Smooth muscle cell (in vitro differentiated cells): ENCODE measurements around the gene ITGA2. TPM values are rescaled to one million over a fixed set of nuclear protein-coding genes. Genes with fewer than 3 reads are reported as not detected.

ENCODE experiments used
- DNase-seq: peaks from one replicate; lab custom pipeline; 2025; ENCODE audit not compliant: unreplicated experiment; lab: John Stamatoyannopoulos, UW
- H2AFZ ChIP-seq: fragments of 200-600 bp; sonication (generic); 2 replicates; pipeline ENCODE4 v1.6.0; 2016; ENCODE audit warnings: antibody characterized with exemption, low read depth, mild to moderate bottlenecking
- H3F3A ChIP-seq: fragments of 200-600 bp; sonication (generic); 2 replicates; pipeline ENCODE4 v1.6.0; 2017; ENCODE audit warnings: antibody characterized with exemption, low read depth
- H3K27ac ChIP-seq: fragments of 200-600 bp; sonication (generic); 2 replicates; pipeline ENCODE4 v1.5.1; 2016; ENCODE audit warnings: low read depth, mild to moderate bottlenecking
- H3K27me3 ChIP-seq: fragments of 200-600 bp; sonication (generic); 2 replicates; pipeline ENCODE4 v1.6.1; 2016; ENCODE audit warnings: low read depth, mild to moderate bottlenecking
- H3K36me3 ChIP-seq: fragments of 200-600 bp; sonication (generic); 2 replicates; pipeline ENCODE4 v1.5.1; 2016; ENCODE audit warnings: low read depth
- H3K4me1 ChIP-seq: fragments of 200-600 bp; sonication (generic); 2 replicates; pipeline ENCODE4 v1.5.1; 2016; ENCODE audit warnings: low read depth
- H3K4me2 ChIP-seq: fragments of 200-600 bp; sonication (generic); 2 replicates; pipeline ENCODE4 v1.6.0; 2016; ENCODE audit warnings: mild to moderate bottlenecking
- H3K4me3 ChIP-seq: fragments of 200-600 bp; sonication (generic); 2 replicates; pipeline ENCODE4 v1.5.1; 2016; ENCODE audit warnings: mild to moderate bottlenecking
- H3K79me2 ChIP-seq: fragments of 200-600 bp; sonication (generic); 2 replicates; pipeline ENCODE4 v1.6.0; 2016; ENCODE audit warnings: low read depth, mild to moderate bottlenecking
- H3K9ac ChIP-seq: fragments of 200-600 bp; sonication (generic); 2 replicates; pipeline ENCODE4 v1.6.0; 2016; ENCODE audit warnings: low read depth
- H3K9me3 ChIP-seq: fragments of 200-600 bp; sonication (generic); replicated peaks from 2 replicates; pipeline ENCODE4 v1.5.1; 2016; ENCODE audit warnings: low read depth
- H4K20me1 ChIP-seq: fragments of 200-600 bp; sonication (generic); 2 replicates; pipeline ENCODE4 v1.6.0; 2016; ENCODE audit warnings: low read depth
- WGBS: methylation state at CpG from one replicate; pipeline ENCODE4 v1.1.7; 2016; ENCODE audit warnings: low lambda C conversion rate; 5-methylcytosine and 5-hydroxymethylcytosine counted together
- polyA plus RNA-seq: library from polyadenylated mRNA; unstranded; fragments of >200 nt; fragmentation: Nextera tagmentation; extraction: Ambion mirVana; gene quantifications from 2 replicates; pipeline ENCODE4 v1.2.1, GENCODE V29; 2016
- total RNA-seq: library from RNA; depleted of rRNA; stranded (reverse); fragments of >200 nt; gene quantifications from 2 replicates; pipeline ENCODE4 v1.2.3, GENCODE V29; 2014
- TF ChIP-seq, protein P1 (sequence below): fragments of 200-600 bp; sonication (generic); IDR thresholded peaks from 2 replicates; pipeline ENCODE4 v1.5.1; 2017; ENCODE audit warnings: borderline replicate concordance, mild to moderate bottlenecking, antibody characterized with exemption; ENCODE audit not compliant: insufficient read depth, poor library complexity, severe bottlenecking

The ITGA2 gene
- total and polyA plus RNA-seq, 2 experiments from 2014 or later = 1.5 to 19.2 TPM

DNA sequence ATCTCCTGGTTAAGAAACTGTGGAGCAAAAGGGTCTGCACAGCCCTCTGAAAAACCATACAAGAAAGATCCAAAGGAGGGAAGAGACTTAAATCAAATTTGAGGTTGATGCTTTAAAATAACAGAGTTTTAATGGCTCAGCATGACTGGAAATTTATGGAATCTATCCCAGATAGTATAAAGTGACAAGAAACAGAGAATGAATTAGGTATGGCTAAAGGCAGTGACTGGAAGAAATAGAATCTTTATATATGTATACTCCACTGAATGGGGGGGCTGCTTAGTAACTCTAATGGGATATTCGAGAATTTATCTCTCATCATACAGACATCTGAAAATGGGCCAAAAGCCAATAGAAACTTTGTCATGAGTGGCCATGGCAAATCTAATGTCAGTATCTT, 138.0 kb downstream of the ITGA2 start:
- 97% methylated on average over 1 of the region's 1 CpG for WGBS
- TF ChIP-seq, protein P1, sequence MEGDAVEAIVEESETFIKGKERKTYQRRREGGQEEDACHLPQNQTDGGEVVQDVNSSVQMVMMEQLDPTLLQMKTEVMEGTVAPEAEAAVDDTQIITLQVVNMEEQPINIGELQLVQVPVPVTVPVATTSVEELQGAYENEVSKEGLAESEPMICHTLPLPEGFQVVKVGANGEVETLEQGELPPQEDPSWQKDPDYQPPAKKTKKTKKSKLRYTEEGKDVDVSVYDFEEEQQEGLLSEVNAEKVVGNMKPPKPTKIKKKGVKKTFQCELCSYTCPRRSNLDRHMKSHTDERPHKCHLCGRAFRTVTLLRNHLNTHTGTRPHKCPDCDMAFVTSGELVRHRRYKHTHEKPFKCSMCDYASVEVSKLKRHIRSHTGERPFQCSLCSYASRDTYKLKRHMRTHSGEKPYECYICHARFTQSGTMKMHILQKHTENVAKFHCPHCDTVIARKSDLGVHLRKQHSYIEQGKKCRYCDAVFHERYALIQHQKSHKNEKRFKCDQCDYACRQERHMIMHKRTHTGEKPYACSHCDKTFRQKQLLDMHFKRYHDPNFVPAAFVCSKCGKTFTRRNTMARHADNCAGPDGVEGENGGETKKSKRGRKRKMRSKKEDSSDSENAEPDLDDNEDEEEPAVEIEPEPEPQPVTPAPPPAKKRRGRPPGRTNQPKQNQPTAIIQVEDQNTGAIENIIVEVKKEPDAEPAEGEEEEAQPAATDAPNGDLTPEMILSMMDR = no peak
- no peak overlapping the region for H3K27ac ChIP-seq
- DNase-seq = no peak
- no peaks in the 10 kb centered on the region for H3K79me2 ChIP-seq
- no peak overlapping the region for H3K9ac ChIP-seq
- H3K4me1 ChIP-seq = no peaks in the 10 kb centered on the region
- no peak overlapping the region for H2AFZ ChIP-seq
- H4K20me1 ChIP-seq = no peaks in the 10 kb centered on the region
- no peak overlapping the region for H3K4me3 ChIP-seq
- no peaks in the 10 kb centered on the region for H3K27me3 ChIP-seq
- no peak overlapping the region for H3K4me2 ChIP-seq
- H3F3A ChIP-seq = no peaks in the 10 kb centered on the region
- no peaks in the 10 kb centered on the region for H3K9me3 ChIP-seq
- H3K36me3 ChIP-seq = no peaks in the 10 kb centered on the region

DNA sequence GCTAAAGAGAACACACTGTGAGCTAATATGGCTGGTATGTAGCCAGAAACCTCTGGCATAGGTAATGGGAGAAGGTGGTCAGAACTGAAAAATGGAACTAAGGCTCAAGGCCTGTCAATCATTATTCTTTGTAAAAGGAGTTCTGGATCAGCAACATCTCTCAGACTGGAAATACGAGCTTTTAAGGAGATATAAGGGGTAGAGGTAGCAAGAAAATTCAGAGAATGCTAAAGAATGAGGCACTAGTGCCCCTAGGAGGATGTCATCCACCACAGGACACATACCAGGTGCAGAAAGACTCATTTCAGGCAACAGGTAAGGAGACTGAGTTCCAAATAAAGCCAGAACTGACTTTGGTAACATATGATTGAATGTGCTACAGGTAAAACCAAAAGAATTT, 139.3 kb downstream of the ITGA2 start:
- TF ChIP-seq, protein P1 = no peak
- 53% methylated on average over 1 of the region's 1 CpG for WGBS

DNA sequence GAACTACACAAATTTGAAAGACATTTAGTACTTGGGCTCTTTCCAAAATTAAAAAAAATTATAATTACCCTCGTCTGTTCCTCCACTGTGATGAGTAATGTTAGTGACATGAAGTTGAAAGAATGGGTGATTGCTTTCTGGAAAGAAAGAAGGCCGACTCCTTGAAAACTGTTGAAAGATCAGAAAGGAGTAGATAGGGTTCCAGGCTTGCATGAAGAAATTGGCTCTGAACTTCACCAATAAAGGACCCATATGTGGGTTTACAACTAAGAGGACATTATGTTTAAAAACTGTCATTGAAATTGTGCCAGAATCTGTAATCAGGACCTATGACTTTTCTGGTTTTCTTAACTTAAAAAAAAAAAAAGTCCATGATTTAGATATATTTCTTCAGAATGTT, 141.1 kb downstream of the ITGA2 start:
- no peaks in the 10 kb centered on the region for H3K36me3 ChIP-seq
- H3K79me2 ChIP-seq = no peaks in the 10 kb centered on the region
- no peak overlapping the region for H3K9ac ChIP-seq
- no peak overlapping the region for H3K4me3 ChIP-seq
- no peaks in the 10 kb centered on the region for H3K4me1 ChIP-seq
- H3K9me3 ChIP-seq = no peaks in the 10 kb centered on the region
- no peaks in the 10 kb centered on the region for H3F3A ChIP-seq
- H4K20me1 ChIP-seq = no peaks in the 10 kb centered on the region
- WGBS = 30% methylated on average over 2 of the region's 2 CpGs
- no peak overlapping the region for H3K4me2 ChIP-seq
- H3K27me3 ChIP-seq = no peaks in the 10 kb centered on the region
- TF ChIP-seq, protein P1 = no peak
- no peak overlapping the region for H2AFZ ChIP-seq
- H3K27ac ChIP-seq = no peak overlapping the region
- no peak for DNase-seq

More for the DNA sequence above, 139.3 kb downstream of the ITGA2 start:
- Histone ChIP-seq H3K4me3 (no peak overlapping the region), H3K79me2 (no peaks in the 10 kb centered on the region), H3F3A (no peaks in the 10 kb centered on the region), H2AFZ (no peak overlapping the region), H3K9ac (no peak overlapping the region), H3K4me2 (no peak overlapping the region), H3K27me3 (no peaks in the 10 kb centered on the region), H3K27ac (no peak overlapping the region), H3K9me3 (no peaks in the 10 kb centered on the region), H4K20me1 (no peaks in the 10 kb centered on the region), H3K36me3 (no peaks in the 10 kb centered on the region), H3K4me1 (no peaks in the 10 kb centered on the region)
- no peak for DNase-seq

DNA sequence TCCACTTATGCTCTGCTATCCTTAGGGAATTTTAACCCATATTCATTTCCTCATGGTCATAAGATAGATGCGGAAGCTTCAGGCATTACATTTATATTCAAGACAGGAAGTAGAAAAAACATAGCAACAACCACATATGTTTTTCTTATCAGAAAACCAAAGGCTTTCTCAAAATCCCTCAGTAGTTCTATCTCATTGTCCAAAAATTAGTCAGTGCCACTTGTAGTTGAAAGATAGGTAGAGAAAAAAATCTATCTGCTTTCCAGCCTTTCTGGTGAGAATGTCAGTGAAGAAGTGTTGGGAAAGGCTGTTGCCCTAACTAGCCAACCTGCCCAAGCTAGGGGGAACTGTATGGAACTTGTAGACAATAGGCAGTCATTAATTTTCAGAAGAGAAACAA, 143.9 kb downstream of the ITGA2 start:
- H3K27ac ChIP-seq = no peak overlapping the region
- no peaks in the 10 kb centered on the region for H3F3A ChIP-seq
- no peak for DNase-seq
- WGBS = 95% methylated on average over 1 of the region's 1 CpG
- H3K9me3 ChIP-seq = no peaks in the 10 kb centered on the region
- H3K27me3 ChIP-seq = no peaks in the 10 kb centered on the region
- no peaks in the 10 kb centered on the region for H4K20me1 ChIP-seq
- no peaks in the 10 kb centered on the region for H3K79me2 ChIP-seq
- no peak overlapping the region for H3K4me2 ChIP-seq
- no peaks in the 10 kb centered on the region for H3K4me1 ChIP-seq
- H3K4me3 ChIP-seq = no peak overlapping the region
- H3K36me3 ChIP-seq = no peaks in the 10 kb centered on the region
- TF ChIP-seq, protein P1 = no peak
- no peak overlapping the region for H2AFZ ChIP-seq
- H3K9ac ChIP-seq = no peak overlapping the region
